Uterus (tissue), 2 donors: ENCODE data around the gene SPPL2C.

ENCODE experiments used
- CTCF ChIP-seq, 4 experiments: fragments of 200-600 bp in 2 of 4; fragments of 450-650 bp in 2 of 4; sonication (generic) in 2 of 4; IDR thresholded peaks; one replicate each; pipeline ENCODE4 v1.5.1; 2016 to 2019; ENCODE audit warnings: antibody characterized with exemption in 4 of 4, mild to moderate bottlenecking in 2 of 4, moderate library complexity in 1 of 4
- POLR2A ChIP-seq, 2 donors: fragments of 450-650 bp; IDR thresholded peaks; one replicate each; pipeline ENCODE4 v1.6.1; 2016; ENCODE audit warnings: antibody characterized with exemption in 2 of 2, mild to moderate bottlenecking in 1 of 2, moderate library complexity in 1 of 2

DNA sequence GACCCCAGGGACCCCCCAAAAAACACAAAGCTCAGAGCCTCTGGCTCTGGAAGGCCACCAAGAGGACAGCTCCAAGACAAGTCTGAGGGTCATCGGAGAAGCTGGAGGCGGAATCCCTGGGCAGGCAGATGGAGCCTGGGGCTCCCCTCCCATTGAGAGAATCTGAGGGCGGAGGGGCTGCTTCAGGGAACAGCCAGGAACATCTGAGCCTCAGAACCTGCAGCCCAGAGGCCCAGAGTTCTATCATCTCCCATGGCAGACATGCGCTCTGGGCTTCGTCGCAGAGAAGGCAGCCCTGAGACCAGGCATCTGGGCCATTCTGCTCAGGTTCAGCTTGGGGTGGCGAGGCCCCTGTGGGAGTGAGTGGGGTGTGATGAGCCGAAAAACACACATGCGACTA is 7.1 kb upstream of the SPPL2C start:
- TF ChIP-seq CTCF (IDR thresholded peaks at IDR 0.05) (no peak), POLR2A (IDR thresholded peaks at IDR 0.05) (no peak)
